GM12891 (cell line): ENCODE results near the gene TEDC1.

Experiments
- POLR2AphosphoS5 ChIP-seq: IDR thresholded peaks from 2 replicates; pipeline ENCODE4 v1.6.1; 2011; ENCODE audit warnings: low read depth, low read length, control low read depth
- TAF1 ChIP-seq: IDR thresholded peaks from 2 replicates; pipeline ENCODE4 v1.6.1; 2011; ENCODE audit warnings: low read depth, low read length, control low read depth

- TF ChIP-seq TAF1 (no peak), POLR2AphosphoS5 (no peak)
Observed at GRCh38 chr14:105492971-105493871, 2.2 kb downstream of the TEDC1 start.
